CD4-positive, alpha-beta T cell treated with Interferon alpha-2 for 1 hour (primary cell): ENCODE data around the gene CPLX3.

Source experiments
- DNase-seq, 2 donors: peaks; one replicate each; pipeline ENCODE4 v3.0.0-alpha.2; 2020 to 2022

CPLX3 gene

DNA sequence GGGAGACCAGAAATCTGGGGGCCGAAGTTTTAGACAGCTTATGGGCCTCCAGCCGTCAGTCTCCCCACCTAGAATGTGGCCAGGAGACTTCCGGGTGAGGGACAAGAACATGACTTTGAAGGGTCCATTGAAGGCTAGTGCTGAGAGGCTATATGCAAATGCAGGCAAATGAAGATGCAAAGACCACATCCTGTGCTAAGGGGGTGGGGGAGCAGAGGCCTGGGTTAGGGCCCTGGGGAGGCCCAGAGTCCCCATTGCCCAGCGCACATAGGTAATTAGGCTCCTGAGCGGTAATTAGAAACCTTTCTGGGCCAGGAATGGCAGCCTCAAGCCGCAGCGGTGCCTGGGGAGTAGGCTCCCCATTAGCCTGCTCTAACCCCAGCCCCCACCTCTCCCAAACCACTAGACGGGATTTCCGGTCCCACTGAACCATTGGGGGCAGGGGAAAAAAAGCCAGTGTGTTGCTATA, 37.7 kb upstream of the CPLX3 start:
- DNase-seq, result peak; percentile 60 to 72

GRCh38 chr15:74789171-74789631, 37.2 kb upstream of the CPLX3 start:
- DNase-seq, result peak; percentile 58 to 61

GRCh38 chr15:74789741-74790079, 36.7 kb upstream of the CPLX3 start:
- no peak for DNase-seq

DNA sequence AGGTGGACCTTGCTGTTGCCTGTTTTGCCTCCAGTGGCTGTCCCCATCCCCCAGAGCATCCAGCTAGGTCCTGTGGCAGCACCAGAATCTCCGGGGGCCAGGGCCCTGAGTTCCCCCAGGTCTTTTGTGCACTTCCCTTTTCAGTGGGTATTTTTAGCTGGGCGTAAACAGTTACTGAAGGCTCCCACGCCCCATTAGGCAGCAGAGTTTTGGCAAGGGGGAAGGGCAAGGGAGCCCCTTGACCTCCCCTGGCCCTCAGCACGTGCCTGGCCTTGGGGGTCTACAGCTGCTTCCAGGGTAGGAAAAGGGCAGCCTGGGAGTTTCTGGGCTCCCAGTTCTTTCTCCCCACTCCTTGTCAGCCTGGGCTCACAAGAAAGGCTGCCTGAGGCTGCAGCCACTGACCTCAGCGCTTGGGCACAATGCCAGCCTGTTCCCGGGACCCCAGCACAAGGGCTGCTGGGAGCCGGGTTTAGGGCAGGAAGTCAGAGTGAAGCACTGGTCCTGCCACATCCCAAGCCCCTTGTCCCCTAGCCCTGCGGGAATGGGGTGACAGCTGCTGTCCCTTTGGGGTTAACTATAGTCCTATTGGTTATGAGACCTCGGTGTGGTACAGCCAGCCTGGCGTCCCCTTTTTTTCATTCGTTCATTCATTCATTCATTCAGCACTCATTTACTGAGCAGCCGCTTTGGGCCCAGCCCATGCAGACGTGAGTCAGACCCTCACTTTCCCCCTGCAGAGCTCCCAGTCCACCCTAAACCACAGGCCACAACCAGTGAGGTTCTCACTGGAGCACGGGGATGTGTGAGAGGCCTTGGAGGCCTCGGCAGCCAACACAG, 36.1 kb upstream of the CPLX3 start:
- no peak for DNase-seq

GRCh38 chr15:74791007-74791406, 35.4 kb upstream of the CPLX3 start:
- DNase-seq, result no peak

- DNase-seq, result no peak
These were observed 34.8 kb upstream of the CPLX3 start for GRCh38 chr15:74791667-74792066.

DNA sequence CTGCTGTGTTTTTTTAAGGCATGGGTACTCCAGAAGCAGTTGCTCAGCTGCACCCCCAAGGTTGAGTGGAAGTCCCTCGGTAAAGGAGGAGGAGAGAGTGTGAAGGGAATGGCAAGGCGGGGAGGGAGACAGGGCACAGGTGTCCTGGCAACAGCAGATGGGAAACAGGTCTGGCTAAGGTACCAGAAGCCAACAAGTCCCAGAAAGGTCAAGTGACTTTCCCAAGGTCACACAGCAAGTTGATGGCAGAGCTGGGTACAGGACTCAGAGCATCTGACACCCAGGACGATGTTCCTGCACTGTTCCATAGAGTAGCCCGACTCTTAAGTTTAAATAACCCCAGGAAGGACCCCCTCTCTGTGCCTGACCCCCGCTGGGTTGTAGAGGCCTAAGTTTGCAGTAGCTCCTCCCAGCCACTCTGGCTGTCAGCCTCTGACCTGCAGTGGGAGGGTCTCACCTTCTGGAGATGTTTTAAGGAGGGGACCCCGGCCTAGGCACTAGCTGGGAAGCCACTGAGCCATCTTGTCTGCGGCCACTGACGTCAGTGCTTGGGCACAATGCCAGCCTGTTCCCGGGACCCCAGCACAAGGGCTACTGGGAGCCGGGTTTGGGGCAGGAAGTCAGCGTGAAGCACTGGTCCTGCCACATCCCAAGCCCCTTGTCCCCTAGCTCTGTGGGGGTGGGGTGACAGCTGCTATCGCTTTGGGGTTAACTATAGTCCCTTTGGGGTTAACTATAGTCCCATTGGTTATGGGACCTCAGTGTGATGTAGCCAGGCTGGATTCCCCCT, 34.0 kb upstream of the CPLX3 start:
- no peak for DNase-seq

GRCh38 chr15:74793135-74794028, 33.0 kb upstream of the CPLX3 start:
- DNase-seq, result peak; percentile 71 to 81

- DNase-seq, result no peak
These were observed 32.0 kb upstream of the CPLX3 start for GRCh38 chr15:74794248-74794969.

DNA sequence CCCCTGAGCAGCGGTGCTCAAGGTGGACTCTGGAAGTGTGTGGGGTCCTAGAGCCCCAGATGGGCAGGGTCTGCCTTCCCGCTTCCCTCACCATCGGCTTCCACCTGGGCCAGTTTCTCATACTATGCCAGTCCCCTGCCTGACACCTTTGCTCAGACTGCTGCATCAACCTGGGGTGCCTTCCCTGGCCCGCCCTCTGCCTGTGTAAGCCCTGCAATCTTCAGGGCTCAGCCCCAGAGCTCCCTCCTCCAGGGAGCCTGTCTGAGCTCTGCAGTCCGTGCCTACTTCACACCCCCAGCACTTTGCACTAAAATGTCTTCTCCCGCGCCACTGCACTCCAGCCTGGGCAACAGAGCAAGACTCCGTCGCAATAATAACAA, 31.5 kb upstream of the CPLX3 start:
- no peak for DNase-seq

- no peak for DNase-seq
These were observed 30.3 kb upstream of the CPLX3 start for GRCh38 chr15:74795966-74796625.

DNA sequence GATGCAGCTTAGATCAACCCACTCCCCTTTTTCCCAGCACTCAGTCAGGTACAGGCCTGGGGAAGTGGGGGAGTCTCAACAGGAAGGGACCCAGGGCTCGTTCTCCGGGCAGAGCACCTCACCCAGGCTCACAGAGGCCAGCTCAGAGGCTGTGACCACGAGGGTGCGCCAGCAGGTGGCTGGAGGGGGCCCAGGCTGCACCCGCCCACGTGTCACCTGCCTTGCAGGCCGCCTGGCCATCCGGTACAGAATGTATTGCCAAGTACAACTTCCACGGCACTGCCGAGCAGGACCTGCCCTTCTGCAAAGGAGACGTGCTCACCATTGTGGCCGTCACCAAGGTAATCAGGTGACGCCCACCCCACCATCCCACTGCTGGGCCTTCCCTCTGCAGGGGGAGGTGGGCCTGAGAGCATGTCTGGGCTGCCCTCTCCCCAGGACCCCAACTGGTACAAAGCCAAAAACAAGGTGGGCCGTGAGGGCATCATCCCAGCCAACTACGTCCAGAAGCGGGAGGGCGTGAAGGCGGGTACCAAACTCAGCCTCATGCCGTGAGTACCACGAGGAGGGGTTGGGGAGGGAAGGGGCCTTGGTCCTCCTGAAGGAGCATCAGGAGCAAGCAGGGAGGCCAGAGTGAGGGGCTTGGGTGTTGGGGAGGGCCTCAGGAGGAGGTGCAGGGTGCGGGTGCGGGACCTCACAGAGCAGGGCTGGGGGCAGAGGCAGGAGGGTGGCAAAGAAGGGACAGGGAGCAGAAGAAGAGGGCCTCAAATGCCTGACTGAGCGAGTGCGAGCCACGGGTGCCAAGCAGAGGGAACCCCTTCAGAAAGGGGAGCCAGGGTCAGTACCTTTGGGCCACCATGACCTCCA, 27.8 kb upstream of the CPLX3 start:
- DNase-seq, result no peak

DNA sequence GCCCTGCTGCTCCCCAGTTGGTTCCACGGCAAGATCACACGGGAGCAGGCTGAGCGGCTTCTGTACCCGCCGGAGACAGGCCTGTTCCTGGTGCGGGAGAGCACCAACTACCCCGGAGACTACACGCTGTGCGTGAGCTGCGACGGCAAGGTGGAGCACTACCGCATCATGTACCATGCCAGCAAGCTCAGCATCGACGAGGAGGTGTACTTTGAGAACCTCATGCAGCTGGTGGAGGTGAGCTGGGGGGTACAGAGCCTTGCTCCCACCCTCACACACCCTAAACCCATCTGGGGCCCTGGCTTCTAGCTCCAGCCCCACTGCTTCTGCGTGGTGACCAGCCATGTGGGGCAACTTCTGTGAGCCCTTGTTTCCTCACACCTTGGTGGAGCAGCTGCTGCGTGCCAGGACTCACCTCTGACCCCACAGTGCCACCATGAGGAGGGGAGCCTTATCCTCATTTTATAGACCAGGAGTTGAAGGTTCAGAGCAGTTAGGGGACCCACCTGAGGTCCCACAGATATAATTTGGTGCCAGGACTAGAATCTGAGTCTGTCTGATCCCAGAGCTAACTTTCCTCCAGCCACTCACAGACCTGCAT, 27.1 kb upstream of the CPLX3 start:
- peak in 1 of 2 donors; percentile 49 for DNase-seq

DNA sequence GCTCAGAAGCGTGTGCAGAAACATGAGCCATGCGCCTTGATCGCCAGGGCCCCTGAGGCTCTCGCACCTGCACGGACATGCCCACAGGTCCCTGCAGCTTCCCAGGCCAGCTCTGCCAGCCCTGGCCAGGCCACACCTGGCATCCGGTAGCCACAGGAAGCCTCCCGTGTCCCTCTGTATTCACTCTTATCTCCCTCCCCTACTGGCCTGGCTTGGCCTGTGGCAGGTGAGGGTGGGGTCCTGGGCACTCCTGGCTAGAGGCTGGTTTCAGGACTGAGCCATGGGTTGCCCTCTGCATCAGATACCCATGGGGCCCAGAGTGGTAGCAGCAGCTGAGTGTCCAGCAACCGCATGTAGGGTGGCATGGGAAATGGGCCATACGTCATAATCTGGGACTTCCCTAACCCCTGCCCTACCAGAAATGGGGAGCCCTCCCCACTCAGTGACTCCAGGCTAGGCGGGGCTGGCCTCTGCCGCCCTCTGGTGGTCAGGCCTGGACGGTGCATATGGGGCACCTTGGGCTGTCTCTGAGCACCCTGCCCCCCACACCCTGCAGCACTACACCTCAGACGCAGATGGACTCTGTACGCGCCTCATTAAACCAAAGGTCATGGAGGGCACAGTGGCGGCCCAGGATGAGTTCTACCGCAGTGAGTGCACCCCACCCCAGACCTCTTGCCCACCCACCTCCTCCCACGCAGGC, 26.4 kb upstream of the CPLX3 start:
- peak; percentile 90 to 93 for DNase-seq

- no peak for DNase-seq
These were observed 25.8 kb upstream of the CPLX3 start for GRCh38 chr15:74800559-74801094.

GRCh38 chr15:74801311-74801997, 25.0 kb upstream of the CPLX3 start:
- no peak for DNase-seq

DNA sequence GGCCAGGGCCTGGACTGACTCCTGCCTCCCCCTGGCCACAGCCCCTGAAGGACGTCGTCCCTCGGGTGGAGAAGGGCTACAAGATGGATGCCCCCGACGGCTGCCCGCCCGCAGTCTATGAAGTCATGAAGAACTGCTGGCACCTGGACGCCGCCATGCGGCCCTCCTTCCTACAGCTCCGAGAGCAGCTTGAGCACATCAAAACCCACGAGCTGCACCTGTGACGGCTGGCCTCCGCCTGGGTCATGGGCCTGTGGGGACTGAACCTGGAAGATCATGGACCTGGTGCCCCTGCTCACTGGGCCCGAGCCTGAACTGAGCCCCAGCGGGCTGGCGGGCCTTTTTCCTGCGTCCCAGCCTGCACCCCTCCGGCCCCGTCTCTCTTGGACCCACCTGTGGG, 24.1 kb upstream of the CPLX3 start:
- no peak for DNase-seq

DNA sequence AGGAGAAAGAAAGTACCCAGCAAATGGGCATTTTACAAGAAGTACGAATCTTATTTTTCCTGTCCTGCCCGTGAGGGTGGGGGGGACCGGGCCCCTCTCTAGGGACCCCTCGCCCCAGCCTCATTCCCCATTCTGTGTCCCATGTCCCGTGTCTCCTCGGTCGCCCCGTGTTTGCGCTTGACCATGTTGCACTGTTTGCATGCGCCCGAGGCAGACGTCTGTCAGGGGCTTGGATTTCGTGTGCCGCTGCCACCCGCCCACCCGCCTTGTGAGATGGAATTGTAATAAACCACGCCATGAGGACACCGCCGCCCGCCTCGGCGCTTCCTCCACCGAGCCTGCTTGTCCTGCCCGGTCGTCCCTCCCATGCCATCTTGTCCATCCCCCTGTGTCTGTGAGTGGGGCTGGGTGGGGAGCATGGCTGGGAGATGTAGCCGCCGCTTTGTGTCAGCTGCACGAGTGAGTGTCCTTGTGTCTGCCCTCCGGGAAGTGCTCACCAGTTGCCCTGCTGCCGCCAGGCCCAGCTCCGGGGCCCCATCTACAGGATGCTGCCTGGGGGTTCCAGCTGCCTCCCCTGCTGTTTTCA, 23.5 kb upstream of the CPLX3 start:
- no peak for DNase-seq
